ENCODE measurements around the gene HDAC4.
"Not testable (repeated sequence)": the region's sequence is repeated elsewhere in the genome, so short reads cannot be mapped to it uniquely, and the experiment has no call there.

The HDAC4 gene

GRCh38 chr2:239086325-239087020 lies 314.3 kb downstream of the HDAC4 start:
- no peak for DNase-seq
- intact Hi-C loops (cut with DNase I), result no loop called here

DNA sequence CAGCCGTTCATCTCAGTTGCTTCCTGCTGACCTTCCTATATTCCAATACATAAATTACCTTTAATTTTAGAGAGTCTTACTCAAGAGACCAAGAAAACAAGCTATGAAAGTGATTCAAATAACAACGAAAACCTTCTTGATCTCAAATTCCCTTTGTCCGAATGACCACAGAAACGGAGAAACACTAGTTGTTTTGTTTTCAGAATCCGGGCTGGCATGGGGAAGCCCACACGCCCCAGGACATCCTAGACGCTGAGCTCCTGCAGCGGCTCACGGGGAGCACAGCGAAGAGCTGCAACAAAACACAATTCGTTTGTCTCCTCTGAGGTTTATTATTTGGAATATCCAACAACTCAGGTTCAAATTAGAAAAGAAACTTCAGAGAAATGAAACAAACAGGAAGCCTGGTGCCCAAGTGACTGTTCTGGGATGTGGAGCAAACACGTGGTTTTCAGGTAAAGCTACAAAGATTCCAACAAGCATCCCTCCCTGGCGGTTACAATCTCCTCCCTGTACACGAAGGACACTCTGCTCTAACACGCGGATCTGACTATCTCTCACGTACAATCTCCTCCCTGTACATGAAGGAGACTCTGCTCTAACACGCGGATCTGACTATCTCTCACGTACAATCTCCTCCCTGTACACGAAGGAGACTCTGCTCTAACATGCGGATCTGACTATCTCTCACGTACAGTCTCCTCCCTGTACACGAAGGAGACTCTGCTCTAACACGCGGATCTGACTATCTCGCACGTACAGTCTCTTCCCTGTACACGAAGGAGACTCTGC lies 315.4 kb downstream of the HDAC4 start:
- intact Hi-C loops (cut with DNase I), result no loop called here
- DNase-seq, result peak in 2 of 10 donors; percentile 38 to 43

DNA sequence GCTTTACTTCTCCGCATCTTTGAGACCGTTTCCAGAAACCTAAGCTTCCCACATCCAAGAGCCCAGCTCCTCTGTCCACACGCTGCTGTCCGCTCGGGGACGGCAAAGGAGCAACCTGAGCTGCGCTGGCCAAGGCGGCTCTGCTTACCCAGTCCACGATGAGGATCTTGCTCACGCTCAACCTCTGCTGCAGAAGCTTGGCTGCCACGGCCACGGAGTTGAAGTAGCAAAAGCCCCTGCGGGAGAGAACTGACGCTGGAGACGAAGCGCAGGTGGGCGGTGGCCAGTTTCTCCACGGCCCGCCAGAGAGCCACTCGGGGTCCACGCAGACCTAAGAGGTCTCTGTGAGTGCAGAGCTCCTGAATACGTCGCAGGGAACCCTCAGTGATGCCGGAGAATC lies 316.8 kb downstream of the HDAC4 start:
- no peak for DNase-seq
- intact Hi-C loops (cut with DNase I), result no loop called here

DNA sequence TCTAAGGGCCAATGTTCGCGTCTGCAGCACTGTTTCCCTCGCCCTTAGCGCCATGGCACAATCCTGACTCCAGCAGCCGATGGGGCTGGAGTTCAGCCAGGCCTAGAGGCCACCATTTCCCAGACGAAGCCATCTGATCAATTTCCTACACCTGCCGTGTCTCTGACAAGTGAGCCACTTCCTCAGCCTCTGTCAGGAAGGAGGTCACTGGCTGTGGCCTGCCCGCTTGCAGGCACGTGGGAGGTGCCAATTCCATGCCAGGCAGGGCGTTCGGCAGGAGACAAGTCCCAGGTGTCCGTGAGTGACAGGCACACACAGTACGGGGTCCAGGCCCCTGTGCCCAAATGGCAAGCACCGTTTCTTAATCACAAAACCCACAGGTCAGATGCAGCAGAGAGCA lies 318.4 kb downstream of the HDAC4 start:
- intact Hi-C loops (cut with DNase I), result no loop called here
- DNase-seq, result no peak

GRCh38 chr2:239081622-239082021 lies 319.2 kb downstream of the HDAC4 start:
- DNase-seq, result no peak
- intact Hi-C loops (cut with DNase I), result no loop called here

DNA sequence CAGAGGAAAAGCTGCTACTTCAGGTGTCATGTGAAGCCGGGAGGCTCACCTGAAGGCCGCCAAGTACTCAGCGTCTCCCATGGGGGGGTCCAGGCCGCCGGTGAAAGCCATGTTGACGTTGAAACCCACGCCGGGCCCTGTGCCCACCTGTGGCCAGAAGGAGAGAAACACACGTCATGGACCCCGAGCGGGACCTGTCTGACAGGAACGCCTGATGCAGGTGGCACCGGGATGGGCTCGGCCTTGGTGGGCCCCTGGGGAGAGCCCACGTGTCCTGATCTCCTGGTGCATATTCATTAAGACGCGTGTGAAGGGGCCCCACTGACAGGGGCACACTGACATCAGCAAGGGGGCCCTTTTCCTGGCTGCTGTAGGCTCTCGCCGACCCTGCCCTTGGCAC lies 319.8 kb downstream of the HDAC4 start:
- DNase-seq, result no peak
- intact Hi-C loops (cut with DNase I), result no loop called here

DNA sequence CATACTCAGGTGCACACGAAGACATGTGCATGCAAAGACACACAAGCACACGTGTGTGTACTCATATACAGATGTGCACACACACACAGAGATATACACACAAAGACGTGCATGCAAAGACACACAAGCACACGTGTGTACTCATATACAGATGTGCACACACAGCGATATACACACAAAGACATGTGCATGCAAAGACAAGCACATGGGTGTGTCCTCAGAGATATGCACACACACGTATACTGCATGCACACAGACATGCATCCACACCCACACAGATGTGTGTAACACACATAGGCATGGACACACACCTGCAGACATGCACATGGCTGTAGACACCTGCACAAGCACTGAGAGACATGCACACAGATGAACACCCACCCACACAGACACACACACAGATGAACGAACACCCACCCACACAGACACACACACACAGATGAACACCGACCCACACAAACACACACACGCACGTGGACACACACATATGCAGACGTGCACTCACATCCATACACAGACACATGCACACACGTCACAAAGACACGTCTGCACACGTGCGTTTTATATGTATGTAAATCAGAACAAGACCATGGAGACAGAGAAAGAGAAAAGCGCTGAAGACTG lies 321.0 kb downstream of the HDAC4 start:
- DNase-seq, result no peak
- intact Hi-C loops (cut with DNase I), result no loop called here

- intact Hi-C loops (cut with DNase I), result no loop called here
- no peak for DNase-seq
Measured at GRCh38 chr2:239078128-239078924, 322.5 kb downstream of the HDAC4 start.

DNA sequence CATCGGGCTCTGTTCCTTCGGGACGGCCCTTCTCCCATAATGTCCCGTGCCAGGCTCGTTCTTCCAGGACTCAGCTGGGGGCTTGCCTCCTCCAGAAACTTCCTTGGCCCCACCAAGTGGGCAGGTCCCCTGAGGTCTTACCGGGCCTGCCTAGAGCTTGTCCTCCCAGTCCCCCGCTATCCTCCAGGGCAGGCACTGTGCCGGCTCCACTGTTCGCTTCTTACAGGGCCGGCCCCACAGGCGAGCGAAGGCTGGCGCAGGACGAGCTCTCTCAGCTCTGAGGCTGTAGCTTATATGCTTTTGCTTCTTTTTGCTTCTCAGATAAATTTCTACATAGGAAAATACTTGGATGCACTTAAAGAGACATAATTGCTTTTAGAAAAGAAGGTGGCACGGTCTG lies 323.6 kb downstream of the HDAC4 start:
- intact Hi-C loops (cut with DNase I), result no loop called here
- no peak for DNase-seq

DNA sequence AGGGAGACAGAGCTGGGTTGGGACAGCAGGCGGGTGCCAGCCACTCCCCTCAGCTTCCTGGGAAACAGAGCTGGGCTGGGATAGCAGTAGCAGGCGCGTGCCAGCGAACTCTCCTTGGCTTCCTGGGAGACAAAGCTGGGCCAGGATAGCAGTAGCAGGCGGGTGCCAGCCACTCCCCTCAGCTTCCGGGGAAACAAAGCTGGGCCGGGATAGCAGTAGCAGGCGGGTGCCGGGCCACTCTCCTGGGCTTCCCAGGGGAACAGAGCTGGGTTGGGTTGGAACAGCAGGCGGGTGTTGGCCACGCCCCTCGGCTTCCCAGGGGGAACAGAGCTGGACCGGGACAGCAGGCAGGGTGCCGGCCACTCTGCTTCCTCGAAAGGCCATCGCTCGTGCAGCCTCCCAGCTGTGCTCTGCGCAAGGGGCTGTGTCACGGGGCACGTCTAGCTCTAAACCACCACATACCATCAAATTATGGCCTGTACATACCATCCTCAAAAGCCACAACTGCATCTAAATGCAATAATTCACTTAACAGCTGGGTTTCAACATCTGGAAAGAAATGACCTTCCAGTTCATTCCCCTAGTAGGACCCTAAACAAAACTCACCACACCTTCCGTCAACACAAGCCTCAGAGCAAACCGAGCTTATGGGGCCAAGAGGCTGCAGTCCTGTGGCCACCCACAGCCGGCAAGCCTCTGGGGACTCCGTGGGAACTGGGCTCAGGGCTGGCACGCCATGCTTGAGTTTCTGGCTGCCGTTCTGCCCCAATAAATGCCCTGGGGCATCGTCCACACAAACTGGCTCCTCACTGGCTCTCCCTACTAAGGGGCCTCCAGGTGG lies 324.7 kb downstream of the HDAC4 start:
- peak in 3 of 10 donors; percentile 22 to 47 (median 39) for DNase-seq
- intact Hi-C loops (cut with DNase I), result no loop called here

DNA sequence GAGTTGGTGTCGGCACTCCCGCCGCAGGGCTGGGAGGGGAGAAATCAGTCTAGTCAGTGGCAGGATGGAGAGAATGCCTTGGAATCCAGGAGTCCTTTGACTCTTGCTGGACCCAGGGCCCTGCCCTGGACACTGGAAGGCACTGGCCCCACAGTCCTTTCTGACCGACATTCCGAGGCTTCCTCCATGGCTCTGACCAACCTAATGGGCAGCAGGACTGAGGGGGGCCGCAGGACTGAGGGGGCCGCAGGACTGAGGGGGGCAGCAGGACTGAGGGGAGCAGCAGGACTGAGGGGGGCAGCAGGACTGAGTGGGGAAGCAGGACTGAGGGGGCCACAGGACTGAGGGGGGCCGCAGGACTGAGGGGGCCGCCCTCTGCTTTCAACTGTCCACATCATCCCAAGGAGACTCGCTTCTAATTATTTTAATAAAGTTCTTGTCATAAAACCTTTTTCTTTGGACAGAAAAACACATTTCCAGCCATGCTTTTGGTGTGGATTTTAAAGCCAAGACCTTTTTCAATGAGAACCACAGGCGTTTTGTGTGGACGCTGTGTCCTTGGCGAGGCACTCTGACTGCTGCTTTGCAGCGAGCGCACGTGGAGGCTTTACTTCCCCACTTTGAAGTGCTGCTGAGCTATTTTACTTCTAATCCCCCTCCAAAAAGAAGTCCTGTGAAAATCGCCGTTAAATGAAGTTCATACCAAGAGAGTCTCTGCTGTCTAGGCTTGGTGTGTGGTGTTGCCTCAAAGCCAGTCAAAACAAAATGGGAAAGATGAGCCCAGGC lies 326.9 kb downstream of the HDAC4 start:
- intact Hi-C loops (cut with DNase I), result no loop called here
- DNase-seq, result peak in 1 of 10 donors; percentile 42

GRCh38 chr2:239073270-239073669 lies 327.6 kb downstream of the HDAC4 start:
- DNase-seq, result no peak
- intact Hi-C loops (cut with DNase I), result no loop called here

- DNase-seq, result no peak
Measured at GRCh38 chr2:239072786-239073185, 328.0 kb downstream of the HDAC4 start.

DNA sequence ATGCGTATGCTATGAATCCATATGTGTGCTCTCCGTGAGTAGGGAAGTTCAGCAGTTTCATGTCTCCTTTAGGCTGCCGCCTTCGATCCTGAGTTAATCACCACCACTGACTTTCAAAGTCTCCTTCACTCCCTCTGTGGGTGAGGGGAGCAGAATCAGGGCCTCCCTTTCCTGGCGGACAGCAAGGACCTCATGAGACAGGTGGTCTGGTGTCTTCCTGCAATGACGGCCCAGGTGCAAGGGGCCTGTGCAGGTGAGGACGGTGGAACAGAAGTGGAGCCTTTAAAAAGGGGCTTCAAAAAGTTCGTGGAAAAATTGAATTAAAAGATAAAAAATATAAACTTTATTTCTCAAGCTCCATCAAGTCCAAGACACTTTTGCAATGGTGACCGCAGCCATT lies 330.4 kb downstream of the HDAC4 start:
- peak in 2 of 10 donors; percentile 57 to 68 for DNase-seq
- intact Hi-C loops (cut with DNase I), result no loop called here

More at GRCh38 chr2:239072786-239073185, 328.0 kb downstream of the HDAC4 start:
- intact Hi-C loops (cut with DNase I), result no loop called here

DNA sequence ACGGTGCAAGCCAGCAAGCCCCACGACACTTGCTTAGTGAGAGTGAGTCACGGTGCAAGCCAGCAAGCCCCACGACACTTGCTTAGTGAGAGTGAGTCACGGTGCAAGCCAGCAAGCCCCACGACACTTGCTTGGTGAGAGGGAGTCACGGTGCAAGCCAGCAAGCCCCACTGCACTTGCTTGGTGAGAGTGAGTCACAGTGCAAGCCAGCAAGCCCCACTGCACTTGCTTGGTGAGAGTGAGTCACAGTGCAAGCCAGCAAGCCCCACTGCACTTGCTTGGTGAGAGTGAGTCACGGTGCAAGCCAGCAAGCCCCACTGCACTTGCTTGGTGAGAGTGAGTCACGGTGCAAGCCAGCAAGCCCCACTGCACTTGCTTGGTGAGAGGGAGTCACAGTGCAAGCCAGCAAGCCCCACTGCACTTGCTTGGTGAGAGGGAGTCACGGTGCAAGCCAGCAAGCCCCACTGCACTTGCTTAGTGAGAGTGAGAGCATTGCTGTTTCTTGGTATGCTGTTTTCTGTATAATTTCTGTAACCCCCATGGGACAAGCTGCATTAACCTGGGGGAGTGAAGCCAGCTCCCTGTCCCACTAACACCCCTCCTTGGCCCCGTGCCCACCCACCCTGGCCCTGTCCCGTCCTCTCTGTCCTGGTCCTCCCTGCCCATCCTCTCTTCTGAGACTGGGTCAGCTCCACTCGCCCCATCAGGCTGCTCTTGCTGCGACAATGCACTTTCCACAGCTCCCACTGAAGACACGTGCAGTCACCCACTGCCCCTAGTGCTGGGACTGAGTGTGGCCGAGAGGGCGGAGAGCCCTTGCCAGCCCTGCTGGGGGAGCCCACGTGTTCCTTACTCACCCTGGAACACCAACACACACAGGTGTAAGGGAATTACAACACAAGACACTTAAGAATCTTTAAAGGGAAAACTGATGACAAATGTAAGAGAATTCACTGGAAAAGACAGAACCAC lies 331.2 kb downstream of the HDAC4 start:
- intact Hi-C loops (cut with DNase I), result not testable (repeated sequence)
- peak in 3 of 10 donors; percentile 68 to 83 (median 76) for DNase-seq

- peak in 2 of 10 donors; percentile 69 to 77 for DNase-seq
- intact Hi-C loops (cut with DNase I), result no loop called here
Measured at GRCh38 chr2:239068411-239068810, 332.4 kb downstream of the HDAC4 start.

- peak in 2 of 10 donors; percentile 73 to 76 for DNase-seq
- intact Hi-C loops (cut with DNase I), result no loop called here
Measured at GRCh38 chr2:239067196-239067865, 333.5 kb downstream of the HDAC4 start.
